ENCODE data around the gene RET.
"Not testable (repeated sequence)": the region's sequence is repeated elsewhere in the genome, so short reads cannot be mapped to it uniquely, and the experiment has no call there.

RET gene

DNA sequence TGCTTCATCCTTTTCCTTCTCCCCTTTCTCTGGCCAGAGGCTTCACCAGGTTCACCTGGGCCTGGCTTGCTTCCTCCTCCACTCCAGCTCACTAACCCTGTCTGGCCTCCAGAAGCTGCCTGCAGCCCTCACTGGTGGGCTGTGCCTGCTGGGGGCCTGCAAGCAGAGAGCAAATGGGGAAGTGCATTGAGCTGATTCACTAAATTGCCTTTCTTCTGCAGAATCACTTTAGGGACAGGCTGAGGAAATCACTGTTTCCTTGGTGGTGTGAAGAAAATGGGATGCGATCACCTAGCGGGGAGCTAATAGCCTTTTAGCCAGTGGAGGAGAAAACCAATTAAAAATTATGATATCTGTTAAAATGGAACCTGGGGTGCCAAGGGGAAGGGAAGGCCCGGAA, 3.0 kb downstream of the RET start:
- no peak for FAIRE-seq

- FAIRE-seq: no peak
Observed at GRCh38 chr10:43082087-43082486, 5.2 kb downstream of the RET start.

DNA sequence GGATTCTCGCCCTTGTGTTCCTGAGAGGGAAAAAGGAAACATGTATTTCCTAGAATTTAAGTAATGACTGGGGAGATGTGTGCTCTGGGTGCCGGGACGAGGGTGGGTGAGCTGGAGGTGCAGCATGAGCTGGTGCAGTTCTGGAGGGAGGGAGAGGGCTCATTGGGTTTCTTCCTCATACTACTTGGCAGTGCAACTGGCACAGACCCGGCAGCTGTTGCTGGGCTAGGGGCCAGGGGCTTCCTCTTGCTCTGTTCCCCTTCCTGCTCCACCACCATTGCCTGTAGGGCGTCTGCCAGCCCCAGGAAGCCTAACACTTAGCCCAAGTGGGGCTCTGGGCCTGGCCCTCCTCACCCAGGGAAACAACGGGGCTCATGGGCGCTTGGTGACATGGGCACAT, 5.9 kb downstream of the RET start:
- FAIRE-seq: no peak

- FAIRE-seq: no peak
Observed at GRCh38 chr10:43083764-43084163, 6.9 kb downstream of the RET start.

- FAIRE-seq: no peak
Observed at GRCh38 chr10:43084812-43085211, 7.9 kb downstream of the RET start.

DNA sequence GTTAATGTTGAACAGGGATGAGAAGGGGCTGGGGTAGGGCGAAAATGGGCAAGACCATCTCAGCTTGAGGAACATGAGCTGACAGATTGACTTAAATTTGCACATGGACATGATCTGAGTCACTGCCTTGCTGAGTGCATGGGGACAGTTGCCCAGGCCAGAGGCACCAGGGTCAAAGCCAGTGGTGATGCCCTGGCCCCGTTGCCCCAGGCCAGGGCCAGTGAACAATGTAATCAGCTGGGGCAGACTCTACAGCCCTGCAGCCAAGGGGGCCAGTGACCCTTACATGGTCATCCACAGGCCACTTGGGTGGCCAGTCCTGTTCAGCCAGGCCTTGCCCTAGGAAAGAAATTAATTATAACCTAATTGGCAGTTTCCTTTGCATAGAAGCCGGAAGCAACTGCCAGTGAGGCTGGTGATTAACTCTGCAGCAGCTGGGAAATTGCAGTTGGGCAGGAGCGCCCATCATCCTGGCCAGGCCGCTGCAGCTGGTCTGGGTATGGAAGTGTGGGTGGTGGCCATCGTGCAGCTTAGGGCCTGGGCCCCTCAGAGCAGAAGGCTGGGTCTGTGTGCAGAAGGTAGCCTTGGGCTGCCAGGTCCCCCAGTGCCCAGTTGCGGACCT, 9.6 kb downstream of the RET start:
- FAIRE-seq: no peak

DNA sequence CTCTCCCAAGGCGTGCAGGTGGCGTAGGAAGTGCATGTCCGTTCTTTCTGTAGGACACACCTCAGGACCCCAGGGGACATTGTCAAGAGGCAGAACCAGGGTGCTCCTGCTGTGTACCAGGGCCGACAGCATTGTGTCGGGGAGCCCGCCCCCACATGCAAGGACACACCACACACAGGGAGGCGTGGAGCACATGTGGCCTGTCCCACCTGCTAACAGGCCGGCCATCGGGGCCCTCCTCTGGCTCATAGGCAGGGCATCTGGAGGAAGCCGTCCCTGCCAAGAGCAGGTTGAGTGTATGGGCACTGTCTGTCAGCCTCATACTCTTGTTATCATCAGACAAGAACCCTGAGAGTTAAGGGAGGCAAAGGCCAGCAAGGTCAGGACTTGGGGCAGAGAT, 12.7 kb downstream of the RET start:
- no peak for FAIRE-seq

DNA sequence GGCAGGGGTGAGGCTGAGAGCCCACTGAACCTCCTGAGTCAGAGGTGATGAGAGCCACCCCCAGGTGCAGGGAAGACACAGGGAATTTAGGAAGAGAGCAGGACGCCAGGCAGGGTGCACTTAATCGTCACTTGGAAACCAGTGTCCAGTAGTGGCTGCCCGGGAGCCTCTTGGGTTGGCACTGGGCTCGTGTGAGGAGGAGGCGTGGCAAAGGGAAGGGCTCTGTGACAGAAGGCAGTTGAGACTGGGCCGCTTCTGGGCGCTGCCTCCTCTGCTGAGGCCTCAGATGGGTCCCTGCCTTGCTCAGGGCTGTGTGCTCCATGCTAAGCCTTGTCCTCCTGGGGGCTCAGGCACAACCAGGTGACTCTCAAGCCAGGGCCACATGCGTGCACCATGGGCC, 13.3 kb downstream of the RET start:
- FAIRE-seq: no peak

- FAIRE-seq: no peak
Observed at GRCh38 chr10:43090664-43091063, 13.8 kb downstream of the RET start.

DNA sequence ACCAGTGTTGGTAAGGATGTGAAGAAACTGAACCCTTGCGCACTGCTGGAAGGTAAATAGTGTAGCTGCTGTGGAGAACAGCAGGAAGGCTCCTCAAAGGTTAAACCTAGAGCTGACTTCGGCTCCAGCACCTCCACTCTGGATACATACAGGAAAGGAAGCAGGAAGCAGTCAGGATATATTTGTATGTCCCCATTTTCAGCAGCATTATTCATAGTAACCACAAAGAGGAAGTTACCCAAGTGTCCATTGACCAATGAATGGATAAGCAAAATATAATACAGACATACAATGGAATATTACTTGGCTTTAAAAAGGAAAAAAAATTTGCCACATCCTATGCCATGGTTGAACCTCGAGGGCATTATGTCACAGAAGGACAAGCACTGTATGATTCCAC, 15.0 kb downstream of the RET start:
- no peak for FAIRE-seq

GRCh38 chr10:43093423-43094076, 16.7 kb downstream of the RET start:
- FAIRE-seq: no peak

DNA sequence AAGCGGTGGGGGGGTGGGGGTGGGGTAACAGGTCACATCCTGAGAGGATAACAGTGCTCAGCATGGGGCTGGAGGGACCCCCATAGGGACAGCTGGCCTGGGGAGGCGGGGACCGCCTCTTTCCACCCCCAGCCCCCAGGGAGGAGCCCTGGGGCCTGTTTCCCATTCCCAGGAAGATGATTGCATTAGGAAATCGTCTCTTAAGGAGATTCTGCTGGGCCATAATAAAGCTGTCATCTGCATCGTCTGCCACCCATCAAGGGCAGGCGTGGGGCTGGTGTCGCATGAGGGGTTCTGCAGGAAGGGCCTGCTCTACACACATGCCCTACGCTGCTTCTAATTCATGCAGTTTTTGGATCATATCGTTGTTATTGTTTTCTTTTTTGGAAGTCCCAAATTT, 17.2 kb downstream of the RET start:
- no peak for FAIRE-seq

- FAIRE-seq: not testable (repeated sequence)
Observed at GRCh38 chr10:43099339-43099738, 22.5 kb downstream of the RET start.

DNA sequence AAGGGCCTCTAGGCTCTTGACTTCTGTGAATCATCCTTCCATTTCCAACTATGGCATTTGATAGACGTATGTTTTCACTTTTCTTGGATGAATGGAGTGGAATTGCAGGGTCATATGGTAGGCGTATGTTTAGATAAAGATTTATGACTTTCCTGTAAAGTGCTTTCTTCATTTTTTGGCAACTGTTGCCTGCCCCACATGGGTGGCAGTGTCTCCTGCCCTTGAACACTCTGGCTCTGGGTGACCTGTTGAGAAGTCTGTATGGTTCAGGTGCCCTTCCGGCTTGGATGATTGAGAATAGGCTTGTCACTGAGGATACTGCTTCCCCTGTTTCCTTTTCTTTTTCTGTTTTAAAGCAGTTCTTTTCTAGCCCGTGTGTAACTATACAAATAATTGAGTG, 23.1 kb downstream of the RET start:
- no peak for FAIRE-seq

GRCh38 chr10:43100366-43100765, 23.5 kb downstream of the RET start:
- FAIRE-seq: no peak

DNA sequence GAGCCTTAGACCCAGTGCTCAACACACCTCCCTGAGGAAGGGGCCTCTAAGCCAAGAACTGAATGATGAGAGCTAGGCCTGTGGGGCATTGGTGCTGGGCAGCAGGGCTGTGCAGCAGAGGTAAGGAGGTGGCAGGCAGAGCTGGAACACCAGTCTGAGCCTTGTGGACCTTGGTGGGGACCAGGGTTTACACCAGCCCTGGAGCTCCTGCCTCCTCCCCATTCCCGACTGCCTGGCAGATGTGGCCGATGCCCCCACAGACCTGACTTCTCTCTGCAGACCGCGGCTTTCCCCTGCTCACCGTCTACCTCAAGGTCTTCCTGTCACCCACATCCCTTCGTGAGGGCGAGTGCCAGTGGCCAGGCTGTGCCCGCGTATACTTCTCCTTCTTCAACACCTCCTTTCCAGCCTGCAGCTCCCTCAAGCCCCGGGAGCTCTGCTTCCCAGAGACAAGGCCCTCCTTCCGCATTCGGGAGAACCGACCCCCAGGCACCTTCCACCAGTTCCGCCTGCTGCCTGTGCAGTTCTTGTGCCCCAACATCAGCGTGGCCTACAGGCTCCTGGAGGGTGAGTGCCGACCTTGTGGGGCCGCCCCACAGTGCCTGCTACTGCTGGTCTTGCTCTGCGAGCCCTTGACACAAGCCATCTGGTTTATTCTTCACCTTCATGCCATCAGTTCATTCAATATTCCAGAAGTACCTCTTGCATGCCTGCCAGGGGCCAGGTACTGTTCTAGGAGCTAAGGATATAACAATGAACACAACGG, 25.4 kb downstream of the RET start:
- no peak for FAIRE-seq

- no peak for FAIRE-seq
Observed at GRCh38 chr10:43105102-43105955, 28.5 kb downstream of the RET start.

DNA sequence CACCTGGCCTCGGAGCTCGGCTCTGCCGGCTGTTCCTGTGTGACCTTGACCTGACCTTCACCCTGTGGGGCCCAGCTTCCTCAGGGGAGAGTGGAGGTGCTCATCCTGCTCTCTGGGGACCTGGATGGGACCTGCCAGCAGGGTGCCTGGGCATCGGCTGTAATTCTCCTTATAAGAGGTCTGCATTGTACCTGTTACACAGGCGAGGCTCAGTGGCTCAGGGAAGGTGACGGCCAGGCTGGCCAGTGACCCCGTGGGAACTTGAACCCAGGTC, 29.0 kb downstream of the RET start:
- no peak for FAIRE-seq

- FAIRE-seq: no peak
Observed at GRCh38 chr10:43106256-43107091, 29.6 kb downstream of the RET start.

- no peak for FAIRE-seq
Observed at GRCh38 chr10:43108951-43109350, 32.1 kb downstream of the RET start.

DNA sequence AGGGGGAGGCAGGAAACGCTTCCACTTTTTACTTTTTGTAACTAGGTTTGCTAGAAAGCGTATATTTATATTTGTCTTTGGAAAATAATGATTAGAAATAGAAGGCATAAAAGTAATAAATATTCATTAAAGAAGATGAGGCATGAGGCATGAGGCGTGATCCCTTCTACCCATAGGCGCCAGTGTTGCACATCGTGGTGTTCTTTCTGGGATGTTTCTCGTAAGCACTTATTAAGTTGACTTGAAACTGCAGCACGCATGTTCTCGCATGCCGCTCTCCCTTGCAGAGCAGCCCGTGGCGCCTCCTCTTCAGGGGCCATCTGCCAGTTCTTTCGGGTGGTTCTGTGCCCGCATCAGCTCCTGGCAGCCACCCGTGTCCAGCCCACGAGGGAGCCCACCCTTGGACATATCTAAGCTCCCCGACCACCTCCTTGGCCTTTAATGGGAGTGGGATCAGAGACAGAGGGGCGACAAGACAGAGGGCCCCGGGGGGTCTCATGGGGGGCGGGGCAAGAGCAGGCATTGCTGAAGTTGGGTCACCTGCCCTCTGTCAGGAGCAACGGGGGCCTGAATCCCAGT, 32.9 kb downstream of the RET start:
- no peak for FAIRE-seq

- FAIRE-seq: no peak
Observed at GRCh38 chr10:43110338-43111071, 33.6 kb downstream of the RET start.

Measured in TTC549 (cell line).